ENCODE measurements around the gene MYO9B.
A peak's percentile ranks its signal among the peaks of the same experiment; 100 is the strongest.

Gene MYO9B

GRCh38 chr19:17075035-17075863 is at the start of gene MYO9B, which contains the start of gene HAUS8:
TSS of gene MYO9B (plus strand) at chr19:17075777. CDS start at chr19:17101718, 25,941 bp downstream.
TSS of gene HAUS8 (minus strand) at chr19:17075452. CDS start at chr19:17075422, 30 bp downstream.
- peak; percentile 99 for DNase-seq (ENCODE audit: low spot score)

- DNase-seq (ENCODE audit: low spot score), result no peak
Observed at GRCh38 chr19:17025991-17026658, 49.5 kb upstream of the MYO9B start.

- DNase-seq (ENCODE audit: low spot score), result no peak
Observed at GRCh38 chr19:17026706-17027534, 48.7 kb upstream of the MYO9B start, which contains the start of gene CPAMD8. TSS of gene CPAMD8 (minus strand) at chr19:17026810. CDS start at chr19:17026642, 168 bp downstream.

GRCh38 chr19:17027535-17027975 is 48.0 kb upstream of the MYO9B start:
- no peak for DNase-seq (ENCODE audit: low spot score)

- no peak for DNase-seq (ENCODE audit: low spot score)
Observed at GRCh38 chr19:17031741-17032140, 43.8 kb upstream of the MYO9B start.

GRCh38 chr19:17035842-17036424 is 39.6 kb upstream of the MYO9B start:
- no peak for DNase-seq (ENCODE audit: low spot score)

- no peak for DNase-seq (ENCODE audit: low spot score)
Observed at GRCh38 chr19:17036640-17037039, 38.9 kb upstream of the MYO9B start.

GRCh38 chr19:17037184-17037583 is 38.4 kb upstream of the MYO9B start:
- no peak for DNase-seq (ENCODE audit: low spot score)

- DNase-seq (ENCODE audit: low spot score), result no peak
Observed at GRCh38 chr19:17037966-17038500, 37.5 kb upstream of the MYO9B start.

GRCh38 chr19:17041976-17042375 is 33.6 kb upstream of the MYO9B start:
- DNase-seq (ENCODE audit: low spot score), result no peak

GRCh38 chr19:17043744-17044143 is 31.8 kb upstream of the MYO9B start:
- DNase-seq (ENCODE audit: low spot score), result no peak

GRCh38 chr19:17045907-17046502 is 29.6 kb upstream of the MYO9B start:
- no peak for DNase-seq (ENCODE audit: low spot score)

- DNase-seq (ENCODE audit: low spot score), result no peak
Observed at GRCh38 chr19:17048885-17049453, 26.6 kb upstream of the MYO9B start.

GRCh38 chr19:17049711-17050280 is 25.8 kb upstream of the MYO9B start:
- no peak for DNase-seq (ENCODE audit: low spot score)

GRCh38 chr19:17052439-17052838 is 23.1 kb upstream of the MYO9B start:
- no peak for DNase-seq (ENCODE audit: low spot score)

- no peak for DNase-seq (ENCODE audit: low spot score)
Observed at GRCh38 chr19:17054746-17055145, 20.8 kb upstream of the MYO9B start.

GRCh38 chr19:17055636-17056035 is 19.9 kb upstream of the MYO9B start:
- DNase-seq (ENCODE audit: low spot score), result no peak

- DNase-seq (ENCODE audit: low spot score), result no peak
Observed at GRCh38 chr19:17058236-17058635, 17.3 kb upstream of the MYO9B start.

- DNase-seq (ENCODE audit: low spot score), result no peak
Observed at GRCh38 chr19:17060802-17061201, 14.8 kb upstream of the MYO9B start.

- DNase-seq (ENCODE audit: low spot score), result no peak
Observed at GRCh38 chr19:17061205-17061604, 14.4 kb upstream of the MYO9B start.

Measured in activated CD4-positive, alpha-beta T cell treated with anti-CD3 and anti-CD28 coated beads, Interleukin-2, Interleukin-4, amounts not matched to agents 100 ng/mL and 50 ng/mL, durations not matched to agents 16 hours and 8 hours (primary cell).